Erythroblast (primary cell): ENCODE data around the gene MOB4.

Source experiments
- GATA1 ChIP-seq: IDR thresholded peaks from 2 replicates; pipeline ENCODE4 v1.6.1; 2011; ENCODE audit warnings: low read depth, mild to moderate bottlenecking, control low read depth, low read length, moderate library complexity
- POLR2A ChIP-seq: IDR thresholded peaks from 2 replicates; pipeline ENCODE4 v1.6.1; 2011; ENCODE audit warnings: mild to moderate bottlenecking, low read length

GRCh38 chr2:197504000-197504399, 11.9 kb upstream of the MOB4 start:
- no peak for TF ChIP-seq POLR2A
- no peak for TF ChIP-seq GATA1
